Activated CD4-positive, alpha-beta T cell treated with anti-CD3 and anti-CD28 coated beads, Interleukin-2, amount 50 U/mL, for 16 hours (primary cell): Measurements from ENCODE around the gene EGFL6.

Source experiments
- DNase-seq: peaks from one replicate; pipeline ENCODE4 v3.0.0-alpha.2; 2020

Gene EGFL6, protein sequence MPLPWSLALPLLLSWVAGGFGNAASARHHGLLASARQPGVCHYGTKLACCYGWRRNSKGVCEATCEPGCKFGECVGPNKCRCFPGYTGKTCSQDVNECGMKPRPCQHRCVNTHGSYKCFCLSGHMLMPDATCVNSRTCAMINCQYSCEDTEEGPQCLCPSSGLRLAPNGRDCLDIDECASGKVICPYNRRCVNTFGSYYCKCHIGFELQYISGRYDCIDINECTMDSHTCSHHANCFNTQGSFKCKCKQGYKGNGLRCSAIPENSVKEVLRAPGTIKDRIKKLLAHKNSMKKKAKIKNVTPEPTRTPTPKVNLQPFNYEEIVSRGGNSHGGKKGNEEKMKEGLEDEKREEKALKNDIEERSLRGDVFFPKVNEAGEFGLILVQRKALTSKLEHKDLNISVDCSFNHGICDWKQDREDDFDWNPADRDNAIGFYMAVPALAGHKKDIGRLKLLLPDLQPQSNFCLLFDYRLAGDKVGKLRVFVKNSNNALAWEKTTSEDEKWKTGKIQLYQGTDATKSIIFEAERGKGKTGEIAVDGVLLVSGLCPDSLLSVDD

DNA sequence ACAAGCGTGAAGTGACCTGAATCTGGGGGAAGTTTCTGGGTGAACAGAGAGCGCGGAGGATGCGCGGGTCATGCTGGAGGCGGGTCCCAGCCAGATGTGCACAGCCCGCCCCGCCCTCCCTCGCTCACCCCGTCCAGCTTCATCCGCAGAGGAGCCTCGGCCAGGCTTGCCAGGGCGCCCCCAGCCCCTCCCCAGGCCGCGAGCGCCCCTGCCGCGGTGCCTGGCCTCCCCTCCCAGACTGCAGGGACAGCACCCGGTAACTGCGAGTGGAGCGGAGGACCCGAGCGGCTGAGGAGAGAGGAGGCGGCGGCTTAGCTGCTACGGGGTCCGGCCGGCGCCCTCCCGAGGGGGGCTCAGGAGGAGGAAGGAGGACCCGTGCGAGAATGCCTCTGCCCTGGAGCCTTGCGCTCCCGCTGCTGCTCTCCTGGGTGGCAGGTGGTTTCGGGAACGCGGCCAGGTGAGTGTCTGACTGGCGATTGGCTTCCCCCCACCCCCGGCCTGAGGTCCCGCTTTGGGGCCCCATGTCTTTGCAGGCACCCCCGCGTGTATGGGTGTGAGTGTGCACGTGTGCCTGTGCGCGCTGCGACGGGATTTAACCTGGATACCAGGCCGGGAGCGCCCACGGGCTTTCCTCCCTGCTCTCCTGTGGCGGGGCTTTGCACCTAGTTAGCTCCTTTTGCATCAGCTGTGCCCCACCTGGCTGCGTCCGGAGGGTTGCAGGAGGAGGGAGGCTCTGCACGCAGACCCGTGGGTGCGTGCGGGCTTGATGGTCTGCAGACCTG is at the start of gene EGFL6:
Gene EGFL6 (plus strand): TSS at position 123 of the 782 bp plus-strand sequence. CDS start 261 bp downstream, at position 384.
- no peak for DNase-seq

DNA sequence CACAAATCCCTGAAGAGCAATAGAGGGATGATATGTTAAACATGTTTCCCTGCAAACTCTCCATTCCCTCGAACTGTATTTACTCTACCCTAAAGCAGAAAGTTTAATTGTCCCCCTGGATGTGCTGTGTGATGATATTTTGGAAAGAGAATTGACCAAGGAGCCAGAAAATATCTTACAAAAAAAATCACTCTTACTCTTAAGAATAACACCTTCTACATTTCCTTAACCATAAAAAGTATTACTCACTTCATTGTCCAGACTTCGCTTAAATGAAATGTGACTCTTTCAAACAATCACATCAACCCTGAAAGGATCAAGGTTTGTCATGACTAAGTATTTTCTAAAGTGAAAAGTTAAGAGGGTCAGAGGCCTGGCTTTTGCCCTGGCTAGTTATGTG is 49.0 kb upstream of the EGFL6 start:
- DNase-seq = no peak

DNA sequence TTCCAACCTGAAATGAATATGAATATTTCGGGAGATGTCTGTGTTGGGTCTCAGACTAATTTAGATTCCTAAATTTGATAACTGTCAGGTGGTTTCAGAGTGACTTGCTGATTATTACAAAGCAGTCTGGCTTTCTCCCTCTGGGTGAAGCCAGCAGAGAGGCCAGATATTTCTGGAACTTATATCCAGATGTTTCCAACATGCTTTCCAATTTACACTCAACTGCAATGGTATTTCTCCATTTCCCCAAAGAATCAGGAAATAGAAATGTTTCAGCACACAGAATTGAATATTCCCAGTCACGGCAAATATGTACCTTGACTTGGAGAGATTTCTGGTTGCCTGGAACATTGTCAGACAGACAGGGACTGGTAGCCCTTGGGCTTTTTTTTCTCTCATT is 48.5 kb upstream of the EGFL6 start:
- no peak for DNase-seq

DNA sequence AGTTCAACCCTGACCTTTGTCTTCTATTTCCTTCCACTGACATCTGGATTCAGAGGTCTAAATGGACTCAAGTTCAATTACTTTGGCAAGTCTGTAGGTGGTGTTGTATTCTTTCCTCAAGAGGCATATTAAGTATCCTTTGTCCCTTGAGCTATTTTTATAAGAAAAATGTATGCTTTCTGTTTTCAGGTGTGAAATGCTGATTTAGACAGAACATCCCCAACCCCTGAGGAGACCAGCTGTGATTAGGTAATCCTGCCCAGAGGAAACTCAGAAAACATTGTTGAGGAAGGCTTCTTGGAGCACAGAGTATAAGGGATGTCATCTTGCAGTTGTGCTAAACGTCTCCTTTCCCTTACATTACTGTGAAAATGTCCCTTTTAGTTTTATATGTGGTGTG is 46.6 kb upstream of the EGFL6 start:
- no peak for DNase-seq

DNA sequence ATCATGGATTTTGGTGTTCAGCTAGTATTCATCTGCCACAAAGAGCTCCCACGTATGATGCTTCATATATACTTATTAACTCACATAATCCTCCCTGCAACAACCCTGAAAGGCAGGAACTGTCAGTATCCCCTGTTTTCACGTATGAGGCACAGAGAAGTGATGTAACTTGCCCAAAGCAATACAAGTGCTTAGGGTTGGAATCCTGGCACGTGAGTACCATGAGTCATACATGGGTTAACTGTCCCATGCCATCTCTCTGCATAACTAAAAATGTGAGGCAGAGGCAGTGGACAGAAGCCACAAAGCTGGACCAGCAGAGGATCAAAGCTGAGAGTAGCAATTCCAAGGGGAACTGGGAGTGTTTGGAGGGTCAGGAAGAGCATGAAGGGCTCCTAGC is 35.7 kb upstream of the EGFL6 start:
- DNase-seq = no peak

DNA sequence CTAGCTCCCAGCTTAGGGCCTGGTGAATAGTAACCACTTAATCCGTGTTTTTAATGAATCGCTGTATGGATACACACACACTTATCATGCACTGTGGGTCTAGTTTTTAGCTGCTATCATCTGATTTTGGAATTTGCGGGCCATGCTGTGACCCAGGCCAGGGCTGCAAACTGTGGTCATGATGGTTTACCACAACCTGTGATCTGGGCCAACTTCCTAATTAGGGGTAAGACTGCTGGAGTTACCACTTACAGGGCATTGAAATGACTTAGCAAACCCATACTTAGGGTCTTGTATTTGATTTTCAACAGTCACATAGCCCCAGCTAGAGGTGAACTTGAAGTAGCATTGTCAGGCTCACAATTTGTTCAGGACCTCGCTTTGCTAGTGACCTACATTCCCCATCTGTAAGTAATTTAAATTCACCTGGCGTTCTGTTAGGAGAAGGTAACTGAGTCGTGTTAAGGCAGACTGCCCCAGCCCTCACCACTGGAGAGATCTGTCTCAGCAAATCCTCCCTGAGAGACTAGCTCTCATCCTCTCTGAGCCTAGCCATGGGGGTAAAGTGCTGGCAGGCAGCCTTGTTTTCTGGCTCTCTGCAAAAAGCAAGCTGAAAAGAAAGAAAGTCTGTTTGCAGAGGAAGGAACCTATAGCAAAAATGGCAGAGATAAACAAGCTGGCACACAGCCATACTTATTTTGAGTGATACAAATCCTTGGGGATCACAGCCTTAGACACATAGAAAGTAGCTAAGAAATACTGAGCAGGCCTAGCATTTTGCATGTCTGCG is 33.8 kb upstream of the EGFL6 start:
- no peak for DNase-seq

DNA sequence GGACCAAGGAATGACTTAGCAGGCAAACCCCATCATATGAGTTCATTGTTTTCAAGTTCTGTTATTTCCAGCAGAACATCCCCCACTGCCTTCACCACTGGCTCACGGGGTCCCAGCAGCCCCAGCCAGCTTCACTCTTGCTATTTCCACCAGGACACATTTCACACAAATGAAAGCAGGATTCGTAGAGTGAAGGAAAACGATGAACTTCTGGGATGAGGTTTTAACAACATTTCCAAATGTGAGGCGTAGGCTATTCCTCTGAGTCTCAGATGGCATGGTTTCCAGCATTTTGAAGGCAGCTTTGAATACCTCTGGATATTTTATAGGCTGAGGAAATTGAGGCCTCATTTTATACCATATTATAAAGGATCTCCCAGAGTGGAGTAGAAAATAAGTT is 32.9 kb upstream of the EGFL6 start:
- no peak for DNase-seq

DNA sequence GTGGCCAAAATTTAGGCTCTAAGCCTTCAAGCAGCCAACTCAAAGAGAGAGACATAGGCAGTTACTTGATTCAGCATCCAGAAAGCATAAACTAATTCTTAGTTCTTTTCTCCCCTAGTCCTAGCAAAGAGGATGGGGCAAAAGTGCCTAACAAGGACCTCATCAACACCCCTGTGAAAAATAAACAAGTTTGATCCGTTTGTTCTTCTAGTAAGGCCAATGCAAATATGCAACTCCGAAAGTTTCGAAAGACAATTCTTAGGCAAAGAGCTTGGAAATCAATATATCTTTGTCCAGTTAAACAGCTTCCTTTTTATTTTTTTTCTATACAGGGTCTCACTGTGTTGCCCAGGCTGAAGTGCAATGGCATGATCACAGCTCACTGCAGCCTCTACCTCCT is 31.0 kb upstream of the EGFL6 start:
- no peak for DNase-seq

DNA sequence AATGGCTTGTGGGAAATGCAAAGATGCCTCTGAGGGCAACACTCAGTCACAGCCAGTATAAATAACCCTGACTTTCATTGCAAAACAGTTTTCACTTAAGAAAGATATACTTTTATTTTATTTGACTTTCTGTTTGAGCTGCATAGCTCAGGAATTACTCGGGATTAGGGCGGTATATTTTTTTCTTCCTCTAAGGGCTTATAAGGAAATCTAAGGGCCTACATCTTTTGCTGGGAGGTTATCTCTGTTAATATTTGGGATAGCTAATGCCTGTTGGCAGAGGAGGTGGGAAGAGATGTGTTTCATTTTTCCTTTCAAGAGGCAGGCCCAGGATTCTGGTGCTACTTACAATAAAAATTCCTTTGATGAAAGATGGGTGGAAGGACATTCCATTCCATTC is 28.8 kb upstream of the EGFL6 start:
- DNase-seq = no peak

DNA sequence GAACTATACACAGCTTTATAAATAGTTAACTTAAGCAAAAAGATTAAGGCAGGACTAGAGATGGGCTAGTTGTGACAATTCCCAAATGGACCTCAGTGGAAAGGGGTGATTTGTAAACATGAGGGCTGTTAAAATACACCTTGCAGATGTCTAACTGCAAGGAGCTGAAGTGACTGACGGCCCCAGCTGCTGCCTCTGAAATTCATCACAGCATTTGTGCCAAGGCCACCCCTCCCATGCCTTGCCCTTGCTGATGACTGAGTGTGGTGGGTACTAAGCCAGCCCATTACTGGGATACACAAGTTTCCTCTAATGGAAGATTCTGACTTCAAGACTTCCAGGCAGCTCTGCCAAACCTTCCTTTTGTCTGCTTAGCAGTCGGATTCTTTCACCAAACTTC is 23.7 kb upstream of the EGFL6 start:
- no peak for DNase-seq

DNA sequence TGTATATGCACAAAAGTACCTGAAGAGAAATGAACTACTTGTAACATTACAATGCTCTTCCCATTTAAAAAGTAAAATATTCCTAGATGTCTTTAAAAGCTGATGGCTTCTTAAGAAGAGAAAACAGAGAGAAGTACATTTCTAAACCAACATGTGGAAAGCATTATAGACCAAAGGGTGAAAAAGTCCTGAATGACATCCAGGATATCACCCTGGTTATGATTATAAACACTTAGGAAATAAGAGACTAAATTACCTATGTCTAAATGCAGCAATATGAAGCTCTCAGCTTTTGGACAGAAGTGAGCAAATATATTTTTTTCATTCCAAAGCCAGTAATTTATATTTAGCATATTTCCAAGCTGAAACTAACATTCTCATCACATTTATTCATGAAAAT is 21.7 kb upstream of the EGFL6 start:
- no peak for DNase-seq

DNA sequence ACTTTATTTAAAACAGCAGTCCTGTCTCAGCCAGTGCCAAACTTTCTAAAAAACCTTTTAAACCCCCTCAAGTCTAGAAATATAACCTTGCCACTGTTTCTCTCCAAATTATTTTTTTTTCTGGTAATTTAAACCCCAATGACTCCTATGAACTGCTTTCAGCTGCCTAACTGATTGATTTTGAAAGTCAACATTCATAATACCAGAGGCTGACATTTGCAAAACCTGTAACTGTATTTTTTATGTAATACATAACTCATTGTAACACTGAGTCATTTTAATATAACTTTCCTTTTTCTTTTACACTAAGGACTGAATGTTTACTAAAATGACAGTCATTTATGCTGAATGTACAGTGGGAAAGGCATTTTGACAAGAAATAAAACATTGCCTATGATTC is 19.1 kb upstream of the EGFL6 start:
- peak; percentile 48 for DNase-seq

DNA sequence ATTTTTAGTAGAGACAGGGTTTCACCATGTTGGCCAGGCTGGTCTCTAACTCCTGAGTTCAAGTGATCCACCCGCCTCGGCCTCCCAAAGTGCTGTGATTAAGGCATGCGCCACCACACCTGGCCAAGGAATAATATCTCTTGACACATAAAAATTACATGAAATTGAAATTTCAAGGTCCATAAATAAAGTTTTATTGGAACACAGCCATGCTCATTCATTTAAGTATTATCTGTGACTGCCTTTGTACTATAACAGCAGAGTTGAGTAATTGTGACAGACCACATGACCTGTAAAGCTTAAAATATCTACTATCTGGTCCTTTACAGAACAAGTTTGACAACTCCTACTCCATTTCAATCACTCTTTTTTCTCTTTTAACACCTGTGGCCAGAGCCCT is 17.8 kb upstream of the EGFL6 start:
- DNase-seq = no peak

DNA sequence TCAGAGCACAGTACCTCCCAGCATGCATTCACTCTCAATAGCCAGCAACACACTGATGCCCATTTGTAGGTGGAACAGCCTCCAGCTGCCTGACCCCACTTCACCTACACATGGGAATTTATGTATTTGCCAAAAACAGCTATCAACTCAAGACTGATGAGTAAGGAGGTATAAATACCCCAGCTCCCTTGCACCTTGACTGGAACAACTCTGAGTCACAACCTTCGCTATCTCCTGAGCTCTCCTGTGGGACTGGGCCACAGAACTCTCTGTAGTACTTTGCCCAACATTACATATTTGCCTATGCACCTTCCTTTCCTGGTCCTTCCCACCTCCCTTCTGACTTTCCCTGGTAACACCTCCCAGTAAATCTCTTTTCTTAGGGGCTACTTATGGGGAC is 16.5 kb upstream of the EGFL6 start:
- DNase-seq = no peak

DNA sequence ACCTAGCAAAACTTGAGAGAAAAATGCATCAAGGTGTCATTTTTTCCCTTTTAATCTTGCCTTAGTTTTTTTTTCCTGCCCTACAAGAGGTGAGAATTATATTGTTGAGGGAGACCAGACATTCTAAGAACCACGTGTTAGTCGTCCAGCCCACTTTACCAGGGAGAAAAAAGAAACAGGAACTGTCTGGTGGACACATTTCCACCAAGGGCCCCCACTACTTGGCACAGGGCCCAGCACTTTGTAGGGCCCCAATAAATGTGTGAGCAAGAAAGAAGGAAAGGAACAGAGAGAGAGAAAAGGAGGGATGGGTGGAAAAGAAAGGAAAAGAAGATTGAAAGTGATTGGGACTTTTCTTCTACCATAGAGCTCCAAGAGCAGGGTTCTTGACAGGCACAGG is 3.9 kb upstream of the EGFL6 start:
- DNase-seq = no peak

DNA sequence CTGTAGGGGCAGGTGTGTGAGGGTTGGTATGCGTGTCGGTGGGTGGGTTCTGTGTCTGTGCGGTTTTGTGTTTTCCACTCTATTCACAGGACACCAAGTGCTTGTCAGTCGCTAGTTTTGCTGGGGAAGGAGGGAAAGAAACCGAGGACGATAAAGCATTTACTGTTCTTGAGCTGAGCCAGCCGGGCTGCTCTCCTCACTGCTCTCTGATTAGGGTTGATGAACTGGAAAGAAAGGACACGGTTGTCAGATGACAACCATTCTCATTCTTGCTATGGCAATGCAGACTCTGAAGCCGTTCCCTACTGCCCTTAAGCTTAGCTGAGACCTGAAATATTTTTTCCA is 832 bp downstream of the EGFL6 start:
- DNase-seq = no peak

DNA sequence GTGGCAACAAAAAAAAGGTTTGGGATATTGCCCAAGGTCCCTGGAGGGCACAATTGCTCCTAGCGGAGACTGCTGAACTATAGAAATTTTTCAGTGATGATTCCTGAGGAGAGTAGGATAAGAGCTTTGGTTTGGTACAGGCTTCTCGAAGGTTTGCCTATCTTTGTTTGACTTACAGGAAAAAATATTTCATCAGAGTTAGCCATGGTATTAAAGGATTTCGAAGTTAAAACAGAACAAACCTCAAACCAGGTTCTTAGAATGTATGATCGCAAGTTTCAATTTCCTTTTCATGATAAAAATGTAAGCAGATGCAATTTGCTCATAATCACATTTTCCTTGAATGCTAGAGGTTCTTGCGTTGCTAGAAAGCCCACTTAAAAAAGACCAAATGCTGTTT is 1.7 kb downstream of the EGFL6 start:
- DNase-seq = no peak

DNA sequence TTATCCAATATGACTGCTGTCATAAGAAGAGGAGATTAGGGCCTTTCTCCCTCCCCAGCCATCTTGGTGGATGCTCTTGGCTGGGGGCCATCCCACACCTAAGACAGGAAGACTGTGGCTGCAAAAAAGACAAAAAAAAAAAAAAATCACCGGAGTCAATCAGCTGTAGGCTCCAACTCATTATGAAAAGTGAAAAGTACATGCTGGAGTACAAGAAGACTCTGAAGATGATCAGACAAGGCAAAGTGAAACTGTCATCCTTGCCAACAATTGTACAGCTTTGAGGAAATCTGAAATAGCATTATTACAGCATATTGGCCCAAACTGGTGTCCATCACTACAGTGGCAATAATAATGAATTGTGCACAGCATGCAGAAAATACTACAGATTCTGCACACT is 5.2 kb downstream of the EGFL6 start:
- peak; percentile 13 for DNase-seq

DNA sequence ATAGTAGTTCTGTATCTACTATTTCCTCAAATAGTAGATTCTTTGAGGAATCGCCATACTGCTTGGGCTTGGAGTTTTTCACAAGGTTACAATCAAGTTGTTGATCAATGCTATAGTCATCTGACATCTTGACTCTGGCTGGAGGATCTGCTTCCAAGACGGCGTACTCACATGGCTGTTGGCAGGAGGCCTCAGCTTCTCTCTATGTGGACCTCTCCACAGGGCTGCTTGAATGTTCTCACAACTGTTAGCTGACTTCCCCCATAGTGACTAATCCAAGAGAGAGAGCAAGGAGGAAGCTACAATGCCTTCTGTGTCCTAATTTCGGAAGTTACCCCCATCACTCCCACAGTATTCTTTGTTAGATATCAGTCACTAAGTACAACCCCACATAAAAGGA is 10.3 kb downstream of the EGFL6 start:
- no peak for DNase-seq

DNA sequence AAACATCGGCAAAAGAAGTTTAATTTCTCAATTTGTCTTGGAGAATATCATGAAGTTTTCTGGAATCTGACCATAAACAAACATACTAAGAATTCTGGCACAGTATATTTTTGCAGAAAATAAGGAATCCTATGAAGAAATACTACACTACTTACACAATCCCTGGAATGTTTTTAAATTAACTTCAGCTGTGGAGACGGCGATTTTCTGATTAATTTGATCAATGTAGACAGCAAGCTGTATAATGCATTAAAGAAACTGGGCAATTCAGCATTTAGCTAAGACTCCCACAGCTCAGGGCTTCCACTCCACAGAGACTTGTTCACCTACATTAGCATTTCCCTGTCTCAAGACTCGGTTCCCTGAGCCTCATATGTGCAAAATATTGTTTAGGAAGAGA is 12.2 kb downstream of the EGFL6 start:
- DNase-seq = no peak

DNA sequence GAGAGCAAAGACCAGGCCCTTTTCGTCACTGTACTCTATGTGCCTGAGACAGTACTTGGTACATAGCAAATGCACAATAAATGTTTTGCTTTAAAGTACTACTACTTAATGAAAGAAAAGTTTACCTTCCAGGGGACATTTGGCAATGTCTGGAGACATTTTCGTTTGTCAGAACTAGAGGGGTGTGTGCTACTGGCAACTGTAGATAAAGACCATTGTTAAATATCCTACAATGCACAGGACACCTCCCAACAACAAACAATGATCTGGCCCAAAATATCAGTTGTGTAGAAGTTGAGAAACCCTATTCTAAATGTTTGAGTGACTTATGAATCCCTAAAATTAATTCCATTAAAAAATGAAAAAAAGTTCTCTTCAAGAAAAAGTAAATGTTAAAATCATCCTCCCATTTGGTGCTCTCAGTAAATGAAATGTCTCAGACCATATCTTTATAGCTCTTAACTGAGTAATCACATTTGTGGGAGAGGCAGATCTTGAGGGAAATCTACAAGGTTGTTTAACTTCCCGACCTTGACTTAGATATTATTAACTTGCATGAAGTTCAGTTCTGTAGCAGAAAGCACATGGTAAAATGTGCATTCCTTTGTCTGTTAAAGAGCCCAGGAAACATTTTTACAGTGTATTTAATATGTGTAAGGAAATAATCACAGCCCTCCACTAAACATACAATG is 18.5 kb downstream of the EGFL6 start:
- no peak for DNase-seq

DNA sequence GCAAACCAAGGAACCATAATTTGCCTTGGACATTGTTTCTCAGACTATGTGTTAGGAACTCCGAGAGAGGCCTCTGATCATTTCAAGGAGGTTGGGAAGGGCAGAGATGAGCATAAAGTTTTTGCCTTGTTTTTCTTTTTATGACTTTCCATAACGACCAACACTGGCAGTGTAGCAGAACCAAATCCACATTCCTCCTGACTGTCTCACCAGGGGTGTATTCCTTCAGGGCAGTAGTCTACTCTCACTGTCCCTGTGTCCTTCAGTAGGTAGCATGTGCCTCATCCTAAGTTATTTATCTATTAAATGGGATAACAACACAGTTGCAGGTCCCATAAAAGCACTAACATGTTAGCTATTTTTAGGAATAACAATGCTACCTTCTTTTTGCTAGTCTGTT is 20.8 kb downstream of the EGFL6 start:
- DNase-seq = no peak

DNA sequence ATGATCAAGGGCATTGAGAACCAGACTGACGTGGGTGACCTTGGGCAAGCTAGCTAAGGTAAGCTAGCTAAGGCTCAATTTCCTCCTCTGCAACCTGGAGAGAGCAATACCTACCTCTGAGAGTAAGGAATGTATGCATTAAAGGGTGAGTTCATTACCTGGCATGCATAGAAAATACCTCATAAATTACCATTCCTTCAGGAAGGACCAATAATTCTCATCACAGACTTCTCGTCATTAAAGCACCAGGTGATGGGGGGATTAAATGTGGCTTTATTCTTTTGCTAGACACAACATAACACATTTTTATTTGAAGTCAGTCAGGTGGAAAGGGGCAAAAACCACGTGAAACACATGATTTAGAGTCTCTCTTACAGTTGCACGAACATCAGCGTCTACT is 21.5 kb downstream of the EGFL6 start:
- no peak for DNase-seq
